SK-N-MC (cell line): ENCODE results near the gene BEGAIN.

ENCODE experiments used
- DNase-seq: peaks from one replicate; pipeline ENCODE4 v3.0.0-alpha.2; 2011; ENCODE audit warnings: low read depth, low spot score
- H3K27ac ChIP-seq: fragments of 200-600 bp; sonication (generic); 2 replicates; pipeline ENCODE4 v1.5.1; 2016; ENCODE audit warnings: mixed run types
- H3K36me3 ChIP-seq: fragments of 200-600 bp; sonication (generic); 2 replicates; pipeline ENCODE4 v1.6.1; 2017; ENCODE audit warnings: antibody characterized with exemption, low read length, mixed read lengths; ENCODE audit not compliant: insufficient read depth
- H3K4me3 ChIP-seq: fragments of 200-600 bp; sonication (generic); 2 replicates; pipeline ENCODE4 v1.5.1; 2016
- H3K9ac ChIP-seq: fragments of 200-600 bp; sonication (generic); 2 replicates; pipeline ENCODE4 v1.8.0; 2017; ENCODE audit warnings: mixed run types, mixed read lengths; ENCODE audit not compliant: insufficient read length
- H3K9me3 ChIP-seq: fragments of 200-600 bp; sonication (generic); 2 replicates; pipeline ENCODE4 v1.6.1; 2017; ENCODE audit warnings: low read depth, mild to moderate bottlenecking, antibody characterized with exemption, low read length, moderate library complexity, mixed read lengths
- EZH2 ChIP-seq: fragments of 200-600 bp; sonication (generic); IDR thresholded peaks from one replicate; pipeline ENCODE4 v1.6.1; 2017; ENCODE audit warnings: antibody characterized with exemption
- FOXP2 ChIP-seq: optimal IDR thresholded peaks from 2 replicates; pipeline ENCODE3; 2011; ENCODE audit warnings: mild to moderate bottlenecking, moderate library complexity; ENCODE audit not compliant: insufficient read depth; ENCODE audit errors: extremely low read length, control extremely low read depth
- POLR2AphosphoS5 ChIP-seq: IDR thresholded peaks from 2 replicates; pipeline ENCODE4 v1.6.1; 2012; ENCODE audit warnings: mild to moderate bottlenecking, low read depth, low read length, borderline replicate concordance

Gene BEGAIN

GRCh38 chr14:100574642-100575031 lies 12.6 kb downstream of the BEGAIN start:
- Histone ChIP-seq H3K27ac (no peak overlapping the region), H3K9me3 (no peaks in the 10 kb centered on the region), H3K4me3 (no peak overlapping the region), H3K36me3 (no peaks in the 10 kb centered on the region), H3K9ac (no peak overlapping the region)
- no peak for TF ChIP-seq EZH2
- TF ChIP-seq FOXP2: no peak
- no peak for TF ChIP-seq POLR2AphosphoS5
- no peak for DNase-seq

- H3K27ac ChIP-seq: no peak overlapping the region
- no peak for DNase-seq
- TF ChIP-seq EZH2 (no peak), FOXP2 (no peak), POLR2AphosphoS5 (no peak)
- H3K4me3 ChIP-seq: no peak overlapping the region
- no peaks in the 10 kb centered on the region for H3K36me3 ChIP-seq
- no peak overlapping the region for H3K9ac ChIP-seq
- H3K9me3 ChIP-seq: no peaks in the 10 kb centered on the region
Measured at GRCh38 chr14:100573757-100574641, 13.2 kb downstream of the BEGAIN start.

- Histone ChIP-seq H3K4me3 (no peak overlapping the region), H3K27ac (no peak overlapping the region)
Measured at GRCh38 chr14:100573002-100573756, 14.0 kb downstream of the BEGAIN start.

DNA sequence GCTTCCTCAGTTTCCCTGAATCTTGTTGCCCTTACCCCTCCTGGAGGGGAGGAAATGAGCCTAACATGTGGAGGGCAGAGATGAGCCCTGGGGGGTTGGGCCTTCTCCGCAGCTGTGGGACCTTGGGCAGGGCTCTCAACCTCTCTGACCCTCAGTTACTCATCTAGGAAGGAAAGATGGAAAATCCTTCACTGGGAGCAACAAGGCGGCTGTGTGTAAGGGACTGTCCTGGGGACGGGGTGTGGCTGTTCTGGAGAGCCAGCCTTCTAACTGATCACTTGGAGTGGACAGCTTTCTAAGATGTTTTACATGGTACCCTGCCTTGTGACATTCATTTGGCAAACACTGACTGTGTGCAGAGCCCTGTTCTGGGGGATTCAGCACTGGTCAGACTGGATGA lies 14.7 kb downstream of the BEGAIN start:
- no peak for TF ChIP-seq EZH2
- no peak for TF ChIP-seq FOXP2
- TF ChIP-seq POLR2AphosphoS5: no peak
- H3K9ac ChIP-seq: no peak overlapping the region

More at GRCh38 chr14:100573002-100573756, 14.0 kb downstream of the BEGAIN start:
- no peaks in the 10 kb centered on the region for H3K36me3 ChIP-seq
- no peaks in the 10 kb centered on the region for H3K9me3 ChIP-seq
- no peak for DNase-seq
- TF ChIP-seq EZH2: no peak
- TF ChIP-seq POLR2AphosphoS5: no peak
- TF ChIP-seq FOXP2: no peak
- no peak overlapping the region for H3K9ac ChIP-seq

GRCh38 chr14:100571837-100572236 lies 15.4 kb downstream of the BEGAIN start:
- DNase-seq: no peak
- Histone ChIP-seq H3K9ac (no peak overlapping the region), H3K36me3 (no peaks in the 10 kb centered on the region), H3K9me3 (no peaks in the 10 kb centered on the region), H3K4me3 (no peak overlapping the region), H3K27ac (no peak overlapping the region)
- TF ChIP-seq POLR2AphosphoS5 (no peak), FOXP2 (no peak), EZH2 (no peak)

More for the DNA sequence above, 14.7 kb downstream of the BEGAIN start:
- no peak overlapping the region for H3K27ac ChIP-seq
- no peak for DNase-seq
- H3K4me3 ChIP-seq: no peak overlapping the region
- no peaks in the 10 kb centered on the region for H3K9me3 ChIP-seq
- no peaks in the 10 kb centered on the region for H3K36me3 ChIP-seq

DNA sequence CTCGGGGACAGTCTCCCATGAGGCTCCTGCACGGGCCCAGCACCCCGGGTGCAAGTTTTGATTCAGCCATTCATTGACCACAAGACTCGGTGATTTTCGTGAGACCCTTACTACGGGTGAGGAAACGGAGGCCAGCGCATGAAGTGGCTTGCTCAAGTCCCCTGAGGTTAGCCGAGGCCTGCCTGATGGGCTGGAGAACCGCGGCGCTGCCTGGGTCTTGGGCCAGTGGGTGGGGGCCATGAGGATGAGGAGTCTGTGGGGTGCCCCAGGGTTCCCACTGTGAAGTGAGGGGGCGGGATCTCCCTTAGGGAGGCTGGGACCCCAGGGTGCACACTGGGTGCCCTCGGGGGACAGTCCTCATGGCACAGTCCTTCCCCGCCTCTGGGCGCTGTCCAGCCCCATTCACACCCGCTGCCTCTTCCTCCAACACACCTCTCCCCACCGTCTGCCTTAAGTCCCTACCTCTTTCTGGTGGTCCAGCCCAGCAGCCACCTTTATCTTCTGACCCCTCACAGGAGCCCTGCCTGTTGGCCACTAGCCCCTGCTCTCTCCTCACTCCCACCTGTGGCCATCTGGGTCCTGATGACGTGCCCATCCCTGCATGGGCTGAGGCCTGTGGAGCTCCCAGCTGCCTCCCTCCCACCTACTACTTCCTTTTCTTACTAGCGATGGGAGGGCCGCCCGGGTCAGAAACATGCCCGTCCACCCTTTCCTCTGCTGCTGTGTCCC lies 16.3 kb downstream of the BEGAIN start:
- no peak overlapping the region for H3K4me3 ChIP-seq
- TF ChIP-seq FOXP2 (no peak), EZH2 (no peak), POLR2AphosphoS5 (no peak)
- no peaks in the 10 kb centered on the region for H3K36me3 ChIP-seq
- DNase-seq: no peak
- no peak overlapping the region for H3K27ac ChIP-seq
- no peaks in the 10 kb centered on the region for H3K9me3 ChIP-seq
- no peak overlapping the region for H3K9ac ChIP-seq

DNA sequence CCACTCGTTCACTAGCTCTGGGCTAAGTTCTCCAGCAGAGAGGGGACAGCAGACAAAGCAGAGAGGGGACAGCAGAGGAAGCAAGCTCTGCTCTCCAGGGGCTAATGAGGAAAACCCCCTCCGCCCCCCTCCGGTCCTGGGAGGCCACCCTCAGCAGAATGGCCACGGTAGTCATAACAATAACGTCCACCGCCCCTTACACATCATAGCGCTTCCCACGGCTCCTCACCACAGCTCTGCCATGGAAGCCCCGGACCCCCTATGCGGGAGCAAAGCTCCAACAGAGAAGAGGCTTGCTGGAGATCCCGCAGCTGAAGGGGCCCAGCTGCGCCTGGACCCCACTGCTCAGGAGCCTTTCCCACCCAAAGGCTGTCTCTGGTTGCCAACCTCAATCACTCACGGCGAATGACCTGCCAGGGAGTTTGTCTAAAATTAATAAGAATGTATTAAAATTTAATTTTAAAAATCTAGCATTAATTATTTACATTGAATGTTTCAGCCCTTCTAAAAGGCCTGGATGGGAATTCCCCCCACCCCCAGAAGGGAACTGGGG lies 17.4 kb downstream of the BEGAIN start:
- Histone ChIP-seq H3K9me3 (no peaks in the 10 kb centered on the region), H3K36me3 (no peaks in the 10 kb centered on the region), H3K9ac (no peak overlapping the region), H3K27ac (no peak overlapping the region), H3K4me3 (no peak overlapping the region)
- TF ChIP-seq FOXP2 (no peak), EZH2 (no peak), POLR2AphosphoS5 (no peak)
- no peak for DNase-seq
